Breast epithelium (tissue), 3 donors: ENCODE data around the gene APC2.

Experiments used
- POLR2A ChIP-seq: fragments of 450-650 bp; IDR thresholded peaks from one replicate; pipeline ENCODE4 v1.6.1; 2016; ENCODE audit warnings: antibody characterized with exemption, mild to moderate bottlenecking, moderate library complexity
- TF ChIP-seq, protein P1 (sequence below), 3 donors: fragments of 450-650 bp; IDR thresholded peaks; one replicate each; pipeline ENCODE4 v1.5.1; 2016 to 2017; ENCODE audit warnings: antibody characterized with exemption in 3 of 3, mild to moderate bottlenecking in 3 of 3, moderate library complexity in 3 of 3

DNA sequence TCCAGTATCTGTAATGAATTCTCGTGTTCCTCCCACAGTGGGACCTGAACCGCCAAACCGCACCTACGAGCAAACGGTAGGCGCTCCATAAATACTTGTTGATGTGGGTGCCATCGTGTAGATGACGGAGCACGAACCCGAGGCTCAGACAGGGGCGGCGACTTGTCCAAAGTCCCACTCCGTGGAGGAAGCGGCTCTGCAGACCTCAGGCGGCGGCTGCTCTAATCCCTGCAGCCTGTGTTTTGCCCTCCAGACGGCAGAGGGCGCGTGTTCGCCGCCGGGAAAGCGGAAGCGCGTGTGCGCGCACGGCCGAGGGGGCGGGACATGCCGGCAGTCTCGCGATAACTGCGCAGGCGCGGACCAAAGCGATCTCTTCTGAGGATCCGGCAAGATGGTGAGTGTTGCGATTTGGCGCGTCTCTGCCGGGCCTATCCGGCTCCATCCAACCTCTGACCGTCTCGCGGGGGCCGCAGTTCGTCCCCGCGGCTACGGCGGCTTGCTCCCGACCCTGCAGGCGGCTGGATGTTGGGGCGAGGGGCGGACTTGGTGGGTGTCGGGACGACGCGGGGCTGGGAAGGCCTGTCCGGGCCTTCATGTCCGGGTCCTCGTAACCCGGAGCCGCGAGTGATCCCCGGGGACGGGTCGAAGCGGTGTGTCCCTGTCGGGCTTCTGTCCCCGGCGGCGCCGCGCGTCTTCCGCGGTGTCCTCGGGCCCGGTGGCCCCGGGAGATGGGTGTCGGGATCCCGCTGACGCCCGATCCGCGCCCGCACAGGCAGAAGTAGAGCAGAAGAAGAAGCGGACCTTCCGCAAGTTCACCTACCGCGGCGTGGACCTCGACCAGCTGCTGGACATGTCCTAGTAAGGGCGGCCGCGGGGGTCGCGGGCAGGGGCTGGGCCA lies 11.6 kb upstream of the APC2 start, which contains the start of gene RPS15:
- TF ChIP-seq, protein P1, sequence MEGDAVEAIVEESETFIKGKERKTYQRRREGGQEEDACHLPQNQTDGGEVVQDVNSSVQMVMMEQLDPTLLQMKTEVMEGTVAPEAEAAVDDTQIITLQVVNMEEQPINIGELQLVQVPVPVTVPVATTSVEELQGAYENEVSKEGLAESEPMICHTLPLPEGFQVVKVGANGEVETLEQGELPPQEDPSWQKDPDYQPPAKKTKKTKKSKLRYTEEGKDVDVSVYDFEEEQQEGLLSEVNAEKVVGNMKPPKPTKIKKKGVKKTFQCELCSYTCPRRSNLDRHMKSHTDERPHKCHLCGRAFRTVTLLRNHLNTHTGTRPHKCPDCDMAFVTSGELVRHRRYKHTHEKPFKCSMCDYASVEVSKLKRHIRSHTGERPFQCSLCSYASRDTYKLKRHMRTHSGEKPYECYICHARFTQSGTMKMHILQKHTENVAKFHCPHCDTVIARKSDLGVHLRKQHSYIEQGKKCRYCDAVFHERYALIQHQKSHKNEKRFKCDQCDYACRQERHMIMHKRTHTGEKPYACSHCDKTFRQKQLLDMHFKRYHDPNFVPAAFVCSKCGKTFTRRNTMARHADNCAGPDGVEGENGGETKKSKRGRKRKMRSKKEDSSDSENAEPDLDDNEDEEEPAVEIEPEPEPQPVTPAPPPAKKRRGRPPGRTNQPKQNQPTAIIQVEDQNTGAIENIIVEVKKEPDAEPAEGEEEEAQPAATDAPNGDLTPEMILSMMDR (IDR thresholded peaks at IDR 0.05): peak; percentile 88 to 98 (median 90)
- TF ChIP-seq POLR2A: peak; percentile 86
